NB4 (cell line): Measurements from ENCODE around the gene TAF11L2.
"Not testable (repeated sequence)": the region's sequence is repeated elsewhere in the genome, so short reads cannot be mapped to it uniquely, and the experiment has no call there.

Experiments used
- DNase-seq: peaks from one replicate; pipeline ENCODE4 v3.0.0; 2010; ENCODE audit warnings: low read depth
- H3K4me3 ChIP-seq: one replicate; pipeline ENCODE4 v1.5.1; 2011; ENCODE audit warnings: mild to moderate bottlenecking, low read depth, low read length, moderate library complexity
- MYC ChIP-seq: IDR thresholded peaks from 2 replicates; pipeline ENCODE4 v1.6.1; 2011; ENCODE audit warnings: low read depth, low read length
- POLR2A ChIP-seq: IDR thresholded peaks from 2 replicates; pipeline ENCODE4 v1.6.1; 2011; ENCODE audit warnings: mild to moderate bottlenecking; ENCODE audit not compliant: insufficient read length; ENCODE audit errors: extremely low read depth
- TF ChIP-seq, protein P1 (sequence below): IDR thresholded peaks from one replicate; pipeline ENCODE4 v1.5.1; 2012; ENCODE audit warnings: low read depth, low read length
- TF ChIP-seq, protein P2 (sequence below): IDR thresholded peaks from 2 replicates; pipeline ENCODE4 v1.6.1; 2011; ENCODE audit warnings: low read depth, low read length

TAF11L2 gene

DNA sequence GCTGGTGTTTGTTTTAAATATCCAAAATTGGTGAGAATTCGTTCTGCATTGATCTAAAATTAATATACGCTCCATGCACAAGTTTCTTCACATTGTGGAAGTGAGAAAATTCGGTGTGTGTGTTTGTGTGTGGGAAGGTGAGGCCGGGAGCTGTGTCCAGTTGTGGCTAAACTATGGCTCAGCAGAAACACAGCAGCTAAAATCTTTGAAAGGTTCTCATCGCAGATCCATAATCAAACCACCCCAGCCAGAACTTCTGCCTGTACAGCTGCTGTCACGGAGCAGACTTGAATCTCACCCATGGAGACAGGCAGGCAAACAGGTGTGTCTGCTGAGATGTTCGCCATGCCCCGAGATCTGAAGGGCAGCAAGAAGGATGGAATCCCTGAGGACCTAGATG is at the start of gene TAF11L2:
TSS of gene TAF11L2 (plus strand) at position 301 of the 400 bp plus-strand sequence.
- not testable (repeated sequence) for DNase-seq, H3K4me3 ChIP-seq

DNA sequence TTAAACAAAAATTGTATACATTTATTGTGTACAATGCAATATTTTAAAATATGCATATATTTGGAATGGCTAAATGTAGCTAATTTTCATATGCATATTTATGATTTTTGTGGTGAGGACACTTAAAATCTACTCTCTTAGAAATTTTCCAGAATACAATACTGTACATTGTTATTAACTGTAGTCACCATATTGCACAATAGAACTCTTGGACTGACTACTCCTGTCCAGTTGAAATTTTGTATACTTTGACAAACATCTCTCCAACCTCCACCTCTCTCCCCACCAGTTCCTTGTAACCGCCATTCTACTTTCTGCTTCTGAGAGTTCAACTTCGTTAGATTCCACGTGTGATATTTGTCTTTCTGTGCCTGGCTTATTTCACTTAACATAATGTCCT is 49.2 kb upstream of the TAF11L2 start:
- DNase-seq = no peak
- H3K4me3 ChIP-seq = no peak overlapping the region
- TF ChIP-seq POLR2A (no peak), MYC (no peak)
- TF ChIP-seq, protein P1, sequence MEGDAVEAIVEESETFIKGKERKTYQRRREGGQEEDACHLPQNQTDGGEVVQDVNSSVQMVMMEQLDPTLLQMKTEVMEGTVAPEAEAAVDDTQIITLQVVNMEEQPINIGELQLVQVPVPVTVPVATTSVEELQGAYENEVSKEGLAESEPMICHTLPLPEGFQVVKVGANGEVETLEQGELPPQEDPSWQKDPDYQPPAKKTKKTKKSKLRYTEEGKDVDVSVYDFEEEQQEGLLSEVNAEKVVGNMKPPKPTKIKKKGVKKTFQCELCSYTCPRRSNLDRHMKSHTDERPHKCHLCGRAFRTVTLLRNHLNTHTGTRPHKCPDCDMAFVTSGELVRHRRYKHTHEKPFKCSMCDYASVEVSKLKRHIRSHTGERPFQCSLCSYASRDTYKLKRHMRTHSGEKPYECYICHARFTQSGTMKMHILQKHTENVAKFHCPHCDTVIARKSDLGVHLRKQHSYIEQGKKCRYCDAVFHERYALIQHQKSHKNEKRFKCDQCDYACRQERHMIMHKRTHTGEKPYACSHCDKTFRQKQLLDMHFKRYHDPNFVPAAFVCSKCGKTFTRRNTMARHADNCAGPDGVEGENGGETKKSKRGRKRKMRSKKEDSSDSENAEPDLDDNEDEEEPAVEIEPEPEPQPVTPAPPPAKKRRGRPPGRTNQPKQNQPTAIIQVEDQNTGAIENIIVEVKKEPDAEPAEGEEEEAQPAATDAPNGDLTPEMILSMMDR = no peak
- TF ChIP-seq, protein P2, sequence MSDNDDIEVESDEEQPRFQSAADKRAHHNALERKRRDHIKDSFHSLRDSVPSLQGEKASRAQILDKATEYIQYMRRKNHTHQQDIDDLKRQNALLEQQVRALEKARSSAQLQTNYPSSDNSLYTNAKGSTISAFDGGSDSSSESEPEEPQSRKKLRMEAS = no peak

DNA sequence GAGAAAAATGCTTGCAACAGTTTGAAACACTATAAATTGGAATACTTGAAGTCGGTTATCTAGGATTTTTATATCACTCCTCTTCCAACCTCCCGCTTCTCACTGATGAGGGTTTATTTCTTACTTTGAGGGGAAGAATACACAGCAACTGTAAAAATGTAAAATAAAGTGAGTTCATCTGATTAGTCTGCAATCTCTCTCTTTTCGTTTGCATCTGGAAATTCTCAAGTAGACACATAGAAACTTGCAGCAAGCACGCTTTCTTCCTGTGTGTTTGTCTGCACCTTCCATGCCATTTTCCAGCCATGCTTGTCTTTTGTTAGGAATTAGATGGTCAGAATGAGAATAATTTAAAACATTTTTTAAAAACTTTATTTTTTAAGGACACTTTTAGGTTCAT is 45.1 kb upstream of the TAF11L2 start:
- no peak for DNase-seq
- no peak for TF ChIP-seq POLR2A
- TF ChIP-seq, protein P1 = no peak
- TF ChIP-seq MYC = no peak
- no peak overlapping the region for H3K4me3 ChIP-seq

DNA sequence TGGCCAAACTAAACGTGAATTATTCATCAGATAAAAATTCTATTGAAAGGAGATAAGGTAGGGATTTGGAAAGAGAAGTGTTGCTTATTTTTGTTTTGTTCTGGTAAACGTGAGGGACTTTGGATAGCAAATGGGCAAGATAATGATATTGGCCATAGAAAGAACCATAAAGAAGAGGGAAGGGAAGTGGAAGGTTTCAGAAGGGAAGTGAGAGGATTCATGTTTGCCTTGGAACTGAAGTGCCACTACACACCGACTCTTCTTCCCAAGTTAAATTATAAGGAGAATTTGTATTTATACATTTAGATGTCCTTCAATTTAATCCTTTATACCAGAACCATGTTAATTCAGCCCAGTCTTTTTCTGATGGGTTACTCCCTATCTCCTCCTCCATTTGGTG is 42.1 kb upstream of the TAF11L2 start:
- TF ChIP-seq POLR2A = no peak
- TF ChIP-seq, protein P1 = no peak
- TF ChIP-seq MYC = no peak
- TF ChIP-seq, protein P2 = no peak
- DNase-seq = no peak
- H3K4me3 ChIP-seq = no peak overlapping the region

DNA sequence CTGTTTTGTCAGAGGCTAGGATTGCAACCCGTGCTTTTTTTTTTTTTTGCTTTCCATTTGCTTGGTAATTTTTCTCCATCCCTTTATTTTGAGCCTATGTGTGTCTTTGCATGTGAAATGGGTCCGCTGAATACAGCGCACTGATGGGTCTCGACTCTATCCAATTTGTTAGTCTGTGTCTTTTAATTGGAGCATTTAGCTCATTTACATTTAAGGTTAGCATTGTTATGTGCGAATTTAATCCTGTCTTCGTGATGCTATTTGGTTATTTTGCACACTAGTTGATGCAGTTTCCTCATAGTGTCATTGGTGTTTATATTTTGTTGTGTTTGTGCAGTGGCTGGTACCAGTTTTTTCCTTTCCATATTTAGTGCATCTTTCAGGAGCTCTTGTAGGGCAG is 36.2 kb upstream of the TAF11L2 start:
- no peak for DNase-seq
- no peak overlapping the region for H3K4me3 ChIP-seq
- TF ChIP-seq, protein P1 = no peak
- TF ChIP-seq, protein P2 = no peak
- TF ChIP-seq POLR2A (no peak), MYC (no peak)

DNA sequence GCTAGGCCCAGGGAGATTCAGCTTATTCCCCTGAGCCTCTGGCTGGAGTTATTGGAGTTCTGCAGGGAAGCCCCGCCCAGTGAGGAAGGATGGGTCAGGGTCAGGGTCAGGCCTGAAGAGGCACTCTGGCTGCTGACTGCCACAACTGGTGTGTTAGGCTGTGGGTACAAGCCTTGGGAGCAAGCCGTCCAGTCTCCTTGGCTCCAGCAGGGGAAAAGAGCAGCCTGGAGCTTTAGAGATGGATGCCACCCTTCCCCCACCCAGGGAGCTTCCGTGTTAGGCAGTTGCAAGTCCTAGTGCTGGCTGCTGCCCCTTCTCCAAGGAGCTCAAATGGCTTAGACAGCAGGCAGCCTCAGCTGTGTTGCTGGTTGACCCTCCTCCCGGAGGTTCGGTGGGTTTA is 34.4 kb upstream of the TAF11L2 start:
- no peak for DNase-seq
- H3K4me3 ChIP-seq = no peak overlapping the region
- TF ChIP-seq, protein P1 = no peak
- TF ChIP-seq POLR2A = no peak
- TF ChIP-seq, protein P2 = no peak
- TF ChIP-seq MYC = no peak
